Endothelial cell of umbilical vein (primary cell): ENCODE results near the gene CCDC57. TPM values are rescaled to one million over a fixed set of nuclear protein-coding genes. Genes with fewer than 3 reads are reported as not detected.

Experiments
- BruUV-seq: library from RNA; stranded (reverse); fragments of 400-500 nt; replicated peaks from 2 replicates; lab custom pipeline; 2021; lab: Mats Ljungman, UMichigan
- CTCF ChIA-PET: fragments of 300-600, 350-600 bp; sonication (Branson Sonifier 250); formaldehyde crosslinking; loops from one replicate; lab custom pipeline; 2021; ENCODE audit warnings: antibody characterized with exemption, inconsistent platforms; lab: Charles Lee
- POLR2A ChIA-PET: fragments of 300-600, 350-600 bp; sonication (Branson Sonifier 250); formaldehyde crosslinking; loops from one replicate; lab custom pipeline; 2021; ENCODE audit warnings: antibody characterized with exemption, inconsistent platforms; lab: Charles Lee
- DNase-seq: peaks from one replicate; pipeline ENCODE4 v3.0.0-alpha.2; 2011; ENCODE audit warnings: low read depth, low spot score
- FAIRE-seq: peaks from 2 replicates; lab custom pipeline; 2011; peaks lifted over from hg19 to GRCh38; lab: Jason Lieb, UNC
- H2AFZ ChIP-seq: 2 replicates; pipeline ENCODE4 v1.6.0; 2012; ENCODE audit warnings: low read depth, low read length, control low read depth, inconsistent platforms
- H3K27ac ChIP-seq: 2 replicates; pipeline ENCODE4 v1.5.1; 2011; ENCODE audit warnings: low read depth, mild to moderate bottlenecking, control low read depth, low read length, moderate library complexity; ENCODE audit not compliant: insufficient read depth
- H3K27me3 ChIP-seq, 2 experiments: 2 replicates each; pipeline versions ENCODE4 v1.6.0 to v1.6.1; 2011; ENCODE audit warnings: low read length in 2 of 2, mixed read lengths in 1 of 2; ENCODE audit not compliant: control insufficient read depth in 2 of 2, insufficient read depth in 2 of 2
- H3K36me3 ChIP-seq, 2 experiments: 2 replicates in 1 of 2; 3 replicates in 1 of 2; pipeline ENCODE4 v1.5.1; 2011; ENCODE audit warnings: low read length in 2 of 2, mild to moderate bottlenecking in 1 of 2, moderate library complexity in 1 of 2; ENCODE audit not compliant: control insufficient read depth in 2 of 2, insufficient read depth in 2 of 2; ENCODE audit errors: extremely low read depth in 1 of 2
- H3K4me1 ChIP-seq: 3 replicates; pipeline ENCODE4 v1.5.1; 2011; ENCODE audit warnings: mild to moderate bottlenecking, low read length; ENCODE audit not compliant: control insufficient read depth, insufficient read depth; ENCODE audit errors: extremely low read depth
- H3K4me2 ChIP-seq: 2 replicates; pipeline ENCODE4 v1.6.1; 2011; ENCODE audit warnings: low read length, control low read depth, mixed read lengths; ENCODE audit not compliant: insufficient read depth
- H3K4me3 ChIP-seq, 3 experiments: fragments of 200-600 bp in 1 of 3; sonication (generic), shearing (Covaris generic) in 1 of 3; replicated peaks in 1 of 3; 2 replicates each; pipeline ENCODE4 v1.5.1; 2011 to 2016; ENCODE audit warnings: control low read depth in 3 of 3, low read length in 3 of 3, mild to moderate bottlenecking in 2 of 3, inconsistent platforms in 1 of 3, low read depth in 1 of 3, moderate library complexity in 1 of 3; ENCODE audit not compliant: insufficient read depth in 1 of 3
- H3K79me2 ChIP-seq: 2 replicates; pipeline ENCODE4 v1.6.0; 2012; ENCODE audit warnings: low read length, inconsistent platforms; ENCODE audit not compliant: control insufficient read depth, insufficient read depth
- H3K9ac ChIP-seq: replicated peaks from 2 replicates; pipeline ENCODE3; 2011; ENCODE audit warnings: low read length, control low read depth; ENCODE audit not compliant: insufficient read depth; ENCODE audit errors: extremely low read depth
- H3K9me1 ChIP-seq: replicated peaks from 3 replicates; pipeline ENCODE4 v1.6.0; 2011; ENCODE audit warnings: mild to moderate bottlenecking, low read length; ENCODE audit not compliant: control insufficient read depth, insufficient read depth; ENCODE audit errors: extremely low read depth
- H3K9me3 ChIP-seq: replicated peaks from 2 replicates; pipeline ENCODE4 v1.5.1; 2012; ENCODE audit warnings: low read length, inconsistent platforms; ENCODE audit not compliant: control insufficient read depth, insufficient read depth
- H4K20me1 ChIP-seq: replicated peaks from 2 replicates; pipeline ENCODE3; 2011; ENCODE audit warnings: mild to moderate bottlenecking, low read length; ENCODE audit not compliant: control insufficient read depth, insufficient read depth; ENCODE audit errors: extremely low read depth
- EZH2 ChIP-seq: IDR thresholded peaks from 2 replicates; pipeline ENCODE4 v1.6.1; 2012; ENCODE audit warnings: borderline replicate concordance, low read depth, mild to moderate bottlenecking, moderate library complexity, low read length, inconsistent platforms; ENCODE audit not compliant: severe bottlenecking
- FOS ChIP-seq: IDR thresholded peaks from 2 replicates; pipeline ENCODE4 v1.6.1; 2011; ENCODE audit warnings: mild to moderate bottlenecking, low read length, moderate library complexity, borderline replicate concordance; ENCODE audit not compliant: insufficient read depth
- GATA2 ChIP-seq: IDR thresholded peaks from 2 replicates; pipeline ENCODE4 v1.7.0; 2011; ENCODE audit warnings: low read depth, mild to moderate bottlenecking, moderate library complexity, mixed read lengths, low read length; ENCODE audit not compliant: insufficient read length, insufficient read depth
- JUN ChIP-seq: IDR thresholded peaks from 2 replicates; pipeline ENCODE4 v1.6.1; 2011; ENCODE audit warnings: borderline replicate concordance, low read depth; ENCODE audit not compliant: insufficient read length, insufficient read depth
- MAX ChIP-seq: IDR thresholded peaks from 2 replicates; pipeline ENCODE4 v1.6.1; 2011; ENCODE audit not compliant: insufficient read depth, insufficient read length
- MYC ChIP-seq: IDR thresholded peaks from one replicate; pipeline ENCODE4 v1.6.1; 2011; ENCODE audit warnings: mild to moderate bottlenecking, low read depth, low read length
- POLR2A ChIP-seq: IDR thresholded peaks from 2 replicates; pipeline ENCODE4 v1.6.1; 2012; ENCODE audit warnings: low read depth, mild to moderate bottlenecking, control low read depth, low read length
- POLR2AphosphoS5 ChIP-seq: IDR thresholded peaks from 2 replicates; pipeline ENCODE4 v1.6.1; 2012; ENCODE audit warnings: low read depth, mild to moderate bottlenecking, control low read depth, low read length, moderate library complexity; ENCODE audit not compliant: insufficient read depth
- dilution Hi-C: fragments of 300-500 bp; cut with MboI; formaldehyde crosslinking; loops from one replicate; pipeline ENCODE4 v1.15.0; 2019; ENCODE audit warnings: low sequenced_read_pairs; ENCODE audit not compliant: extremely low pct_ligation_motif_present
- intact Hi-C: fragments of 100-400 bp; cut with micrococcal nuclease; formaldehyde crosslinking; loops from one replicate; pipeline ENCODE4 v1.10.0; 2022
- polyA plus RNA-seq, 4 experiments: library from polyadenylated mRNA; depleted of rRNA in 3 of 4; stranded (reverse) in 3 of 4; unstranded in 1 of 4; fragments of >200 nt; gene quantifications; 2 replicates each; pipeline versions ENCODE4 v1.2.1 to v1.2.3, GENCODE V29; 2011 to 2012; ENCODE audit warnings: missing spikeins in 1 of 4
- total RNA-seq: library from RNA; stranded (reverse); gene quantifications from 2 replicates; pipeline ENCODE4 v1.2.3, GENCODE V29; 2021
- TF ChIP-seq, protein P1 (sequence below), 2 donors: IDR thresholded peaks; 1 replicate in 1 of 2; 2 replicates in 1 of 2; pipeline ENCODE4 v1.5.1; 2011; ENCODE audit warnings: low read length in 2 of 2, mild to moderate bottlenecking in 2 of 2, moderate library complexity in 2 of 2, control low read depth in 1 of 2, inconsistent platforms in 1 of 2, low read depth in 1 of 2; ENCODE audit not compliant: insufficient read depth in 1 of 2; ENCODE audit errors: extremely low read depth in 1 of 2

The CCDC57 gene
- total and polyA plus RNA-seq, 2 donors (not counting 3 experiments of a cell fraction or from before 2014, with no cell fraction given): 18.6 to 31.6 TPM

DNA sequence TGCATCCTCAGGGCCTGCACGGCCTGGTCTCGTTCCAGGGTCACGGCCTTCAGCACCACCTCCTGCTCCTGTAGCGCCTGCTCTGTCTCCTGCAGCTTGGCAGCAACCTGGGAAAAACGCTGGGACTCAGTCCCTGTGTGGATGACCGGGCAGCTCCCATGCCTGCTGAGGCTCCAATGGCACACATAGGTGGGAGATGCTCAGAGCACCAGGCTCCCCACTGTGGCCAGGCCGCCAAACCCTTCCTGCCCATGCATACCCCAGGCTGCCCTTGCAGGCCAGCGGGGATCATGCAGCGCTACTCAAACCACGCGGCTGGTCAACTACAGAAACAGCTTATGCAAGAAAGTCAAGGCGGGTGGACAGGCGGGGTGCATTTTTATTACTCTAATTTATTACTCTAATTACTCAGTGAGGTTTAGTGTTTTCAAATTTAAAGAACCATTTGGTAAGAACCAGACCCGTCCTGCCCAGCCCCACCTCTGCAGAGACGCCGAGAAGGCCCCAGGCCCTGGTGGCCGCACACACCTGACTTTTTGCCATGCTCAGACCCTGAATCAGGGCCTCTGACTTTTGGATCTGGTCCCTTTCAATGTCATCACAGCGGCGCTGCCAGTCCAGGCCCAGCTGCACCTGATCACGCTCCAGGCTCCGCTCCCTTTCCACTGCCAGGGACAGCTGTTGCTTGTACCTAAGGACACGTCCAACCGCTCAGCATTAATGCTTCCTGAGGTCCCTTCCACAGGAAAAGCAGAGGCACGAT is 34.0 kb downstream of the CCDC57 start:
- ChIA-PET CTCF (interaction anchor here (0.7 to 1.2 kb wide), 3 partner anchors 27 to 159 kb away, joined by 3 read pairs; no protein-coding TSS in a partner anchor), POLR2A (no interaction called here)
- Histone ChIP-seq H3K27ac (no peak overlapping the region), H3K9me3 (no peaks in the 10 kb centered on the region), H3K4me3 (no peak overlapping the region), H3K4me1 (no peaks in the 10 kb centered on the region), H3K27me3 (no peaks in the 10 kb centered on the region), H3K36me3 (peaks cover 0 to 3% of the 10 kb centered on the region in 2 experiments), H3K9ac (no peak overlapping the region), H3K9me1 (no peaks in the 10 kb centered on the region), H3K79me2 (no peaks in the 10 kb centered on the region), H3K4me2 (no peak overlapping the region), H2AFZ (no peak overlapping the region), H4K20me1 (no peaks in the 10 kb centered on the region)
- DNase-seq (no peak), FAIRE-seq (no peak)
- TF ChIP-seq GATA2 (no peak), POLR2A (no peak), JUN (no peak)
- BruUV-seq: no TSS peak
- dilution Hi-C loops (no loop called here), intact Hi-C loops (no loop called here)

DNA sequence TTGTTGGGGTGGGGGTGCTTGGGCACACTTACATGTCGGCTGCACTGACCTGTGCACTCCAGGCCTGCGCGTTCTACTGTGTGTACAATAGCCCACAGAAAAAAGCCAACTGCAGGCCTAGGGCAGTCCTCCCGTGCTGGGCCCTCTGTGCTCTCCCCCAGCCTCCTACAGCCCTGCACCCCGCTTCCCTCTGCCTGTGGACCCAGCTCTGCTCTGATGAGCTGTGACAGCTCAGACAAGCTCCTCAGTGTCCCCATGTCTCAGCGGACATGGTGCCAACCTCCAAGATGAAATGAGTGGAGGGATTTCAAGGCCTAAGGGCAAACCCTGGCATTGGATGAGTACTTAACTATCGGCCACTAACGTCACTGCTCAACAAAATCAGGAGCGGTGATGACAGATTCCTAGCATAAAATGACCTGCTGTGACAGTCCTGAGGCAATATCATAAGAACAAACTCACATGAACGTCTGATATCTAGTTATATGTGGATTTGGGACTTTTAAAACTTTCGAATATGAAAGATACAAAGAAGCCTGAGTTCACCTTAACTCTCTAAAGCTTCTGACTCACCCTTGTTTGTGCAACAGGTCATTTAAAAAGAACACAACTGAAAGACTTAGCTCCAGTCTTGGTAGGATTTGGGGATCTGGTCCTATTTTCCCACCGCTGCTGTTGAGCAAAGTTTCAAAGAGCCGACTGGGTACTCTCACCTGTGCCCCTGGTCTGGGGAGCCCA is 34.7 kb downstream of the CCDC57 start:
- TF ChIP-seq MYC (no peak), POLR2A (no peak), GATA2 (no peak), MAX (no peak), JUN (no peak), EZH2 (no peak), POLR2AphosphoS5 (no peak), FOS (no peak)
- TF ChIP-seq, protein P1, sequence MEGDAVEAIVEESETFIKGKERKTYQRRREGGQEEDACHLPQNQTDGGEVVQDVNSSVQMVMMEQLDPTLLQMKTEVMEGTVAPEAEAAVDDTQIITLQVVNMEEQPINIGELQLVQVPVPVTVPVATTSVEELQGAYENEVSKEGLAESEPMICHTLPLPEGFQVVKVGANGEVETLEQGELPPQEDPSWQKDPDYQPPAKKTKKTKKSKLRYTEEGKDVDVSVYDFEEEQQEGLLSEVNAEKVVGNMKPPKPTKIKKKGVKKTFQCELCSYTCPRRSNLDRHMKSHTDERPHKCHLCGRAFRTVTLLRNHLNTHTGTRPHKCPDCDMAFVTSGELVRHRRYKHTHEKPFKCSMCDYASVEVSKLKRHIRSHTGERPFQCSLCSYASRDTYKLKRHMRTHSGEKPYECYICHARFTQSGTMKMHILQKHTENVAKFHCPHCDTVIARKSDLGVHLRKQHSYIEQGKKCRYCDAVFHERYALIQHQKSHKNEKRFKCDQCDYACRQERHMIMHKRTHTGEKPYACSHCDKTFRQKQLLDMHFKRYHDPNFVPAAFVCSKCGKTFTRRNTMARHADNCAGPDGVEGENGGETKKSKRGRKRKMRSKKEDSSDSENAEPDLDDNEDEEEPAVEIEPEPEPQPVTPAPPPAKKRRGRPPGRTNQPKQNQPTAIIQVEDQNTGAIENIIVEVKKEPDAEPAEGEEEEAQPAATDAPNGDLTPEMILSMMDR (IDR thresholded peaks at IDR 0.05; ENCODE audit: extremely low read depth in 1 of 2, insufficient read depth in 1 of 2, low read depth in 1 of 2, low read length in 2 of 2): no peak
- H3K9ac ChIP-seq: no peak overlapping the region
- H3K9me3 ChIP-seq: no peaks in the 10 kb centered on the region
- no peaks in the 10 kb centered on the region for H3K27me3 ChIP-seq
- no peaks in the 10 kb centered on the region for H4K20me1 ChIP-seq
- FAIRE-seq (no peak), DNase-seq (no peak)
- dilution Hi-C loops: no loop called here
- H3K4me2 ChIP-seq: no peak overlapping the region
- H3K36me3 ChIP-seq: peaks cover 0 to 3% of the 10 kb centered on the region in 2 experiments
- H3K27ac ChIP-seq: no peak overlapping the region
- H3K79me2 ChIP-seq: no peaks in the 10 kb centered on the region
- BruUV-seq: no TSS peak
- intact Hi-C loops: no loop called here
- CTCF ChIA-PET: interaction anchor here (0.6 to 1.2 kb wide), 3 partner anchors 28 to 158 kb away, joined by 3 read pairs; no protein-coding TSS in a partner anchor
- POLR2A ChIA-PET: no interaction called here
- H3K4me1 ChIP-seq: no peaks in the 10 kb centered on the region
- no peak overlapping the region for H2AFZ ChIP-seq
- no peak overlapping the region for H3K4me3 ChIP-seq
- H3K9me1 ChIP-seq: no peaks in the 10 kb centered on the region
